ENCODE data around the gene UBD. TPM values are rescaled to one million over a fixed set of nuclear protein-coding genes. Genes with fewer than 3 reads are reported as not detected.

The UBD gene
- total RNA-seq, 1 experiment from 2014 or later, result not detected

- ChIA-PET CTCF (no interaction called here), POLR2A (ENCODE audit: unreplicated experiment) (no interaction called here)
- no peak for TF ChIP-seq EZH2 (IDR thresholded peaks at IDR 0.05; ENCODE audit: low read depth)
- TF ChIP-seq CTCF (conservative IDR thresholded peaks at IDR 0.05), result no peak
- no peaks in the 10 kb centered on the region for H3K36me3 ChIP-seq (ENCODE audit: low read depth)
- no peaks in the 10 kb centered on the region for H3K27me3 ChIP-seq (ENCODE audit: insufficient read depth, low read depth)
- H2AFZ ChIP-seq, result no peak overlapping the region
- no peak overlapping the region for H3K4me3 ChIP-seq
- H3F3A ChIP-seq (ENCODE audit: insufficient read depth, low read depth), result no peaks in the 10 kb centered on the region
- no peaks in the 10 kb centered on the region for H4K20me1 ChIP-seq (ENCODE audit: insufficient read depth)
- DNase-seq, result no peak
- no peaks in the 10 kb centered on the region for H3K9me3 ChIP-seq (ENCODE audit: insufficient read depth, low read depth)
- H3K4me1 ChIP-seq (replicated peaks; ENCODE audit: insufficient read depth), result no peaks in the 10 kb centered on the region
- H3K4me2 ChIP-seq, result no peak overlapping the region
- intact Hi-C loops (cut with micrococcal nuclease; ENCODE audit: unreplicated experiment), result no loop called here
- BruUV-seq (replicated peaks), result no TSS peak
- H3K9me2 ChIP-seq (ENCODE audit: insufficient read depth), result no peaks in the 10 kb centered on the region
- H3K79me2 ChIP-seq (ENCODE audit: low read depth), result no peaks in the 10 kb centered on the region
- no peak overlapping the region for H3K27ac ChIP-seq
These were observed 39.3 kb downstream of the UBD start for GRCh38 chr6:29520232-29520631.

GRCh38 chr6:29519291-29520010 is 40.1 kb downstream of the UBD start:
- no TSS peak for BruUV-seq (replicated peaks)
- H3K9me3 ChIP-seq (ENCODE audit: insufficient read depth, low read depth), result no peaks in the 10 kb centered on the region
- no peak overlapping the region for H3K4me3 ChIP-seq
- no peaks in the 10 kb centered on the region for H3K4me1 ChIP-seq (replicated peaks; ENCODE audit: insufficient read depth)
- H3K9me2 ChIP-seq (ENCODE audit: insufficient read depth), result no peaks in the 10 kb centered on the region
- no peaks in the 10 kb centered on the region for H3K27me3 ChIP-seq (ENCODE audit: insufficient read depth, low read depth)
- no peaks in the 10 kb centered on the region for H4K20me1 ChIP-seq (ENCODE audit: insufficient read depth)
- no peak for DNase-seq
- H2AFZ ChIP-seq, result no peak overlapping the region
- H3K36me3 ChIP-seq (ENCODE audit: low read depth), result no peaks in the 10 kb centered on the region
- no peaks in the 10 kb centered on the region for H3F3A ChIP-seq (ENCODE audit: insufficient read depth, low read depth)
- intact Hi-C loops (cut with micrococcal nuclease; ENCODE audit: unreplicated experiment), result no loop called here
- ChIA-PET CTCF (no interaction called here), POLR2A (ENCODE audit: unreplicated experiment) (no interaction called here)
- H3K4me2 ChIP-seq, result no peak overlapping the region
- no peak overlapping the region for H3K27ac ChIP-seq
- no peaks in the 10 kb centered on the region for H3K79me2 ChIP-seq (ENCODE audit: low read depth)
- TF ChIP-seq EZH2 (IDR thresholded peaks at IDR 0.05; ENCODE audit: low read depth) (no peak), CTCF (conservative IDR thresholded peaks at IDR 0.05) (no peak)

GRCh38 chr6:29517728-29518440 is 41.6 kb downstream of the UBD start:
- CTCF ChIA-PET, result no interaction called here
- H3K9me2 ChIP-seq (ENCODE audit: insufficient read depth), result no peaks in the 10 kb centered on the region
- DNase-seq, result no peak
- H3F3A ChIP-seq (ENCODE audit: insufficient read depth, low read depth), result no peaks in the 10 kb centered on the region
- H3K4me2 ChIP-seq, result no peak overlapping the region
- POLR2A ChIA-PET (ENCODE audit: unreplicated experiment), result no interaction called here
- intact Hi-C loops (cut with micrococcal nuclease; ENCODE audit: unreplicated experiment), result no loop called here
- no peaks in the 10 kb centered on the region for H3K9me3 ChIP-seq (ENCODE audit: insufficient read depth, low read depth)
- H3K79me2 ChIP-seq (ENCODE audit: low read depth), result no peaks in the 10 kb centered on the region
- BruUV-seq (replicated peaks), result no TSS peak
- H3K36me3 ChIP-seq (ENCODE audit: low read depth), result no peaks in the 10 kb centered on the region
- H2AFZ ChIP-seq, result no peak overlapping the region
- H4K20me1 ChIP-seq (ENCODE audit: insufficient read depth), result no peaks in the 10 kb centered on the region
- H3K27me3 ChIP-seq (ENCODE audit: insufficient read depth, low read depth), result no peaks in the 10 kb centered on the region
- H3K27ac ChIP-seq, result no peak overlapping the region
- H3K4me3 ChIP-seq, result no peak overlapping the region
- H3K4me1 ChIP-seq (replicated peaks; ENCODE audit: insufficient read depth), result no peaks in the 10 kb centered on the region
- TF ChIP-seq CTCF (conservative IDR thresholded peaks at IDR 0.05) (no peak), EZH2 (IDR thresholded peaks at IDR 0.05; ENCODE audit: low read depth) (no peak)
